Esophagus (tissue), 2 donors: Measurements from ENCODE around the gene PCDHGA10. TPM values are rescaled to one million over a fixed set of nuclear protein-coding genes. Genes with fewer than 3 reads are reported as not detected.

Experiments used
- H3K27ac ChIP-seq, 2 donors: one replicate each; pipeline ENCODE4 v1.5.1; 2013; ENCODE audit warnings: low read depth in 2 of 2, mild to moderate bottlenecking in 2 of 2, inconsistent platforms in 1 of 2, low read length in 1 of 2, moderate library complexity in 1 of 2
- H3K27me3 ChIP-seq, 2 donors: one replicate each; pipeline ENCODE4 v1.6.1; 2013; ENCODE audit warnings: low read length in 2 of 2, control low read depth in 1 of 2, mild to moderate bottlenecking in 1 of 2; ENCODE audit not compliant: insufficient read depth in 2 of 2, control insufficient read depth in 1 of 2
- H3K36me3 ChIP-seq, 2 donors: one replicate each; pipeline ENCODE4 v1.6.1; 2013; ENCODE audit warnings: low read length in 1 of 2; ENCODE audit not compliant: control insufficient read depth in 2 of 2, insufficient read depth in 2 of 2
- H3K4me1 ChIP-seq, 2 donors: one replicate each; pipeline ENCODE4 v1.6.1; 2013; ENCODE audit warnings: low read length in 1 of 2; ENCODE audit not compliant: control insufficient read depth in 2 of 2, insufficient read depth in 2 of 2
- H3K4me3 ChIP-seq, 2 donors: one replicate each; pipeline ENCODE4 v1.5.1; 2013; ENCODE audit warnings: low read length in 2 of 2, mild to moderate bottlenecking in 2 of 2, low read depth in 1 of 2, moderate library complexity in 1 of 2
- H3K9me3 ChIP-seq, 2 donors: one replicate each; pipeline ENCODE4 v1.6.1; 2013; ENCODE audit warnings: mild to moderate bottlenecking in 2 of 2, low read depth in 1 of 2, low read length in 1 of 2, moderate library complexity in 1 of 2; ENCODE audit not compliant: control insufficient read depth in 2 of 2, insufficient read depth in 1 of 2
- WGBS, 2 donors: extraction: QIAGEN DNeasy Blood & Tissue Kit; methylation state at CpG; one replicate each; pipeline ENCODE4 v1.1.7; 2013; 5-methylcytosine and 5-hydroxymethylcytosine counted together
- polyA plus RNA-seq, 2 donors: library from polyadenylated mRNA; stranded (reverse); fragments of 200-250 nt; gene quantifications; one replicate each; pipeline ENCODE4 v1.2.3, GENCODE V29; 2013
- donor health status: healthy with polysubstance abuse.
- donor health status: Bipolar disorder and iron deficiency.

PCDHGA10 gene
- polyA plus RNA-seq: 1 to 10 TPM; 1.1 to 1.2 TPM

- 20 to 22% methylated on average over 31 of the region's 31 CpGs for WGBS, 2 donors
- Histone ChIP-seq H3K4me1 (no peaks in the 10 kb centered on the region), H3K9me3 (peaks cover 40 to 48% of the 10 kb centered on the region in 2 donors), H3K36me3 (no peaks in the 10 kb centered on the region), H3K27me3 (peaks cover 0 to 8% of the 10 kb centered on the region in 2 donors), H3K4me3 (peak within 1 kb of the TSS; percentile 25 to 37), H3K27ac (no peak within 1 kb of the TSS)
Observed at GRCh38 chr5:141412854-141413539, at the start of gene PCDHGA10. PCDHGA10 (plus strand) TSS chr5:141412987; CDS start chr5:141413176, 189 bp downstream.

- H3K36me3 ChIP-seq: no peaks in the 10 kb centered on the region
- H3K27me3 ChIP-seq: peaks cover 0 to 5% of the 10 kb centered on the region in 2 donors
- peak within 1 kb of the TSS in 1 of 2 donors; percentile 19 for H3K4me3 ChIP-seq
- peaks cover 0 to 4% of the 10 kb centered on the region in 2 donors for H3K4me1 ChIP-seq
- no peak within 1 kb of the TSS for H3K27ac ChIP-seq
- WGBS, 2 donors: 21 to 22% methylated on average over 34 of the region's 34 CpGs
- H3K9me3 ChIP-seq: peaks cover 38 to 48% of the 10 kb centered on the region in 2 donors
Observed at GRCh38 chr5:141363952-141364660, 48.7 kb upstream of the PCDHGA10 start, which contains the start of gene PCDHGA5. PCDHGA5 (plus strand) TSS chr5:141364162; CDS start chr5:141364331, 169 bp downstream.

- peaks cover 0 to 7% of the 10 kb centered on the region in 2 donors for H3K27me3 ChIP-seq
- 35 to 43% methylated on average over 45 to 46 of the region's 46 CpGs for WGBS, 2 donors
- no peak overlapping the region for H3K27ac ChIP-seq
- H3K36me3 ChIP-seq: no peaks in the 10 kb centered on the region
- peaks cover 38 to 47% of the 10 kb centered on the region in 2 donors for H3K9me3 ChIP-seq
- H3K4me3 ChIP-seq: no peak overlapping the region
- peaks cover 0 to 4% of the 10 kb centered on the region in 2 donors for H3K4me1 ChIP-seq
Observed at GRCh38 chr5:141366016-141366896, 46.5 kb upstream of the PCDHGA10 start.

GRCh38 chr5:141369994-141370848 is 42.6 kb upstream of the PCDHGA10 start, which contains the start of gene PCDHGB3:
PCDHGB3 (plus strand) TSS chr5:141370242; CDS start chr5:141370395, 153 bp downstream.
- 22% methylated on average over 32 of the region's 32 CpGs for WGBS, 2 donors
- Histone ChIP-seq H3K27me3 (peaks cover 0 to 8% of the 10 kb centered on the region in 2 donors), H3K36me3 (no peaks in the 10 kb centered on the region), H3K4me1 (peaks cover 3% of the 10 kb centered on the region in 2 donors), H3K9me3 (peaks cover 42 to 56% of the 10 kb centered on the region in 2 donors), H3K27ac (no peak within 1 kb of the TSS), H3K4me3 (peak within 1 kb of the TSS; percentile 11 to 16)

GRCh38 chr5:141371572-141372475 is 41.0 kb upstream of the PCDHGA10 start:
- no peak overlapping the region for H3K4me3 ChIP-seq
- no peaks in the 10 kb centered on the region for H3K36me3 ChIP-seq
- H3K27me3 ChIP-seq: peaks cover 0 to 8% of the 10 kb centered on the region in 2 donors
- no peak overlapping the region for H3K27ac ChIP-seq
- H3K9me3 ChIP-seq: peaks cover 42 to 55% of the 10 kb centered on the region in 2 donors
- 38 to 41% methylated on average over 69 of the region's 69 CpGs for WGBS, 2 donors
- peaks cover 3% of the 10 kb centered on the region in 2 donors for H3K4me1 ChIP-seq

GRCh38 chr5:141373673-141374317 is 39.0 kb upstream of the PCDHGA10 start, which contains the start of gene PCDHGA6:
PCDHGA6 (plus strand) TSS chr5:141373891; CDS start chr5:141374084, 193 bp downstream.
- peaks cover 42 to 62% of the 10 kb centered on the region in 2 donors for H3K9me3 ChIP-seq
- no peak within 1 kb of the TSS for H3K4me3 ChIP-seq
- H3K27ac ChIP-seq: no peak within 1 kb of the TSS
- H3K27me3 ChIP-seq: peaks cover 0 to 8% of the 10 kb centered on the region in 2 donors
- WGBS, 2 donors: 19 to 25% methylated on average over 27 of the region's 27 CpGs
- H3K4me1 ChIP-seq: peaks cover 3% of the 10 kb centered on the region in 2 donors
- no peaks in the 10 kb centered on the region for H3K36me3 ChIP-seq

- Histone ChIP-seq H3K9me3 (peaks cover 42 to 62% of the 10 kb centered on the region in 2 donors), H3K4me1 (peaks cover 3% of the 10 kb centered on the region in 2 donors), H3K27me3 (peaks cover 0 to 8% of the 10 kb centered on the region in 2 donors), H3K27ac (no peak overlapping the region), H3K4me3 (no peak overlapping the region), H3K36me3 (no peaks in the 10 kb centered on the region)
- 58 to 62% methylated on average over 14 of the region's 14 CpGs for WGBS, 2 donors
Observed at GRCh38 chr5:141374627-141375026, 38.2 kb upstream of the PCDHGA10 start.
